Esophagus squamous epithelium (tissue), 5 donors: ENCODE data around the gene TYK2. TPM values are rescaled to one million over a fixed set of nuclear protein-coding genes. Genes with fewer than 3 reads are reported as not detected.

Source experiments
- DNase-seq: peaks from one replicate; lab custom pipeline; 2025; lab: John Stamatoyannopoulos, UW
- H3K27ac ChIP-seq, 4 donors: fragments of 200-600 bp; sonication (generic); one replicate each; pipeline ENCODE4 v1.5.1; 2016 to 2019; ENCODE audit warnings: mild to moderate bottlenecking in 1 of 4
- H3K27me3 ChIP-seq, 4 donors: fragments of 200-600 bp; sonication (generic); 1 replicate in 3 of 4; 2 replicates in 1 of 4; pipeline versions ENCODE4 v1.5.1 to v1.6.0; 2017 to 2021; ENCODE audit warnings: antibody characterized with exemption in 1 of 4
- H3K36me3 ChIP-seq, 3 donors: fragments of 200-600 bp; sonication (generic); one replicate each; pipeline ENCODE4 v1.5.1; 2016 to 2019
- H3K4me1 ChIP-seq, 3 donors: fragments of 200-600 bp; sonication (generic); one replicate each; pipeline ENCODE4 v1.5.1; 2017 to 2019
- H3K4me3 ChIP-seq, 4 donors: fragments of 200-600 bp; sonication (generic); 1 replicate in 3 of 4; 2 replicates in 1 of 4; pipeline ENCODE4 v1.5.1; 2016 to 2019; ENCODE audit warnings: mild to moderate bottlenecking in 2 of 4, moderate library complexity in 1 of 4
- H3K9me3 ChIP-seq, 3 donors: fragments of 200-600 bp; sonication (generic); one replicate each; pipeline ENCODE4 v1.5.1; 2016 to 2019
- CTCF ChIP-seq, 6 experiments: fragments of 450-650 bp in 4 of 6; fragments of 200-600 bp in 2 of 6; sonication (generic) in 2 of 6; IDR thresholded peaks; one replicate each; pipeline ENCODE4 v1.5.1; 2016 to 2019; ENCODE audit warnings: antibody characterized with exemption in 6 of 6, mild to moderate bottlenecking in 4 of 6, moderate library complexity in 4 of 6
- POLR2A ChIP-seq, 4 donors: fragments of 450-650 bp; IDR thresholded peaks; one replicate each; pipeline ENCODE4 v1.6.1; 2017; ENCODE audit warnings: antibody characterized with exemption in 4 of 4, mild to moderate bottlenecking in 4 of 4, moderate library complexity in 3 of 4
- WGBS, 2 donors: methylation state at CpG; one replicate each; pipeline ENCODE4 v1.1.5; 2018; 5-methylcytosine and 5-hydroxymethylcytosine counted together
- intact Hi-C: fragments of 100-400 bp; cut with DNase I; formaldehyde crosslinking; loops from one replicate; pipeline ENCODE4 v1.15.0; 2022
- total RNA-seq, 4 donors: library from RNA; depleted of rRNA; stranded (reverse); fragments of >200 nt; gene quantifications; one replicate each; pipeline ENCODE4 v1.1.0, GENCODE V29; 2016
- donor health status: DM: yes; HTN: yes; CAD: no.

TYK2 gene
- total RNA-seq, 4 donors from 2014 or later, result 41.8 to 74.2 (median 50.7) TPM

- H3K4me1 ChIP-seq, result peaks cover 36 to 58% (median 40%) of the 10 kb centered on the region in 3 donors
- H3K36me3 ChIP-seq, result no peaks in the 10 kb centered on the region
- TF ChIP-seq POLR2A (IDR thresholded peaks at IDR 0.05) (no peak), CTCF (IDR thresholded peaks at IDR 0.05) (no peak)
- peaks cover 22 to 89% (median 37%) of the 10 kb centered on the region in 4 donors for H3K27me3 ChIP-seq
- 34 to 37% methylated on average over 3 of the region's 3 CpGs for WGBS, 2 donors
- no peak overlapping the region for H3K27ac ChIP-seq
- H3K9me3 ChIP-seq, result no peaks in the 10 kb centered on the region
- H3K4me3 ChIP-seq, result no peak overlapping the region
- no peak for DNase-seq
- intact Hi-C loops, result no loop called here
Measured at GRCh38 chr19:10422846-10423245, 42.5 kb upstream of the TYK2 start.

GRCh38 chr19:10422046-10422461 lies 41.7 kb upstream of the TYK2 start:
- Histone ChIP-seq H3K27me3 (peaks cover 22 to 97% (median 40%) of the 10 kb centered on the region in 4 donors), H3K27ac (no peak overlapping the region), H3K4me3 (no peak overlapping the region), H3K9me3 (no peaks in the 10 kb centered on the region), H3K4me1 (peaks cover 41 to 66% (median 44%) of the 10 kb centered on the region in 3 donors), H3K36me3 (no peaks in the 10 kb centered on the region)
- intact Hi-C loops, result no loop called here
- 18 to 53% methylated on average over 4 of the region's 4 CpGs for WGBS, 2 donors
- TF ChIP-seq CTCF (IDR thresholded peaks at IDR 0.05), result no peak
- DNase-seq, result no peak

- peaks cover 22 to 100% (median 40%) of the 10 kb centered on the region in 4 donors for H3K27me3 ChIP-seq
- DNase-seq, result no peak
- intact Hi-C loops, result no loop called here
- peak overlapping the region in 1 of 4 donors; percentile 50 for H3K4me3 ChIP-seq
- peaks cover 44 to 72% (median 44%) of the 10 kb centered on the region in 3 donors for H3K4me1 ChIP-seq
- WGBS, 2 donors, result 18 to 22% methylated on average over 4 to 9 of the region's 17 CpGs
- no peak for TF ChIP-seq CTCF (IDR thresholded peaks at IDR 0.05)
- no peak for TF ChIP-seq POLR2A (IDR thresholded peaks at IDR 0.05)
- H3K36me3 ChIP-seq, result no peaks in the 10 kb centered on the region
- H3K9me3 ChIP-seq, result no peaks in the 10 kb centered on the region
- no peak overlapping the region for H3K27ac ChIP-seq
Measured at GRCh38 chr19:10421240-10422045, 41.1 kb upstream of the TYK2 start.

GRCh38 chr19:10420444-10421239 lies 40.3 kb upstream of the TYK2 start, which contains the start of gene PDE4A:
TSS of gene PDE4A (plus strand) at chr19:10420538. CDS start at chr19:10420765, 227 bp downstream.
- Histone ChIP-seq H3K27ac (no peak within 1 kb of the TSS), H3K9me3 (no peaks in the 10 kb centered on the region), H3K27me3 (peaks cover 22 to 100% (median 40%) of the 10 kb centered on the region in 4 donors), H3K36me3 (no peaks in the 10 kb centered on the region), H3K4me1 (peaks cover 44 to 80% (median 45%) of the 10 kb centered on the region in 3 donors), H3K4me3 (peak within 1 kb of the TSS in 3 of 4 donors; percentile 17 to 50 (median 32))
- TF ChIP-seq CTCF (IDR thresholded peaks at IDR 0.05) (peak in 3 of 6 experiments; percentile 7 to 23 (median 10)), POLR2A (IDR thresholded peaks at IDR 0.05) (no peak)
- 0% methylated on average over 8 of the region's 104 CpGs; no CpG with 5 or more reads in 1 of the 2 donors for WGBS, 2 donors
- no peak for DNase-seq
- intact Hi-C loops, result no loop called here
